Neural progenitor cell (in vitro differentiated cells): ENCODE data around the gene ATP10D.
"Not testable (repeated sequence)": the region's sequence is repeated elsewhere in the genome, so short reads cannot be mapped to it uniquely, and the experiment has no call there.

ENCODE experiments used
- CTCF ChIP-seq: fragments of 200-600 bp; sonication (generic); IDR thresholded peaks from 2 replicates; pipeline ENCODE4 v1.5.1; 2017; ENCODE audit warnings: antibody characterized with exemption, mild to moderate bottlenecking
- EZH2 ChIP-seq: fragments of 200-600 bp; sonication (generic); IDR thresholded peaks from 2 replicates; pipeline ENCODE4 v1.6.1; 2017; ENCODE audit warnings: antibody characterized with exemption, mild to moderate bottlenecking, moderate library complexity
- EZH2phosphoT487 ChIP-seq: fragments of 200-600 bp; sonication (generic); IDR thresholded peaks from 2 replicates; pipeline ENCODE4 v1.6.1; 2017; ENCODE audit warnings: antibody characterized with exemption

GRCh38 chr4:47486727-47487126 is 1.7 kb downstream of the ATP10D start:
- TF ChIP-seq CTCF, EZH2, EZH2phosphoT487: not testable (repeated sequence)
